ENCODE data around the gene TRIM56.
"Not testable (repeated sequence)": the region's sequence is repeated elsewhere in the genome, so short reads cannot be mapped to it uniquely, and the experiment has no call there.

The TRIM56 gene

DNA sequence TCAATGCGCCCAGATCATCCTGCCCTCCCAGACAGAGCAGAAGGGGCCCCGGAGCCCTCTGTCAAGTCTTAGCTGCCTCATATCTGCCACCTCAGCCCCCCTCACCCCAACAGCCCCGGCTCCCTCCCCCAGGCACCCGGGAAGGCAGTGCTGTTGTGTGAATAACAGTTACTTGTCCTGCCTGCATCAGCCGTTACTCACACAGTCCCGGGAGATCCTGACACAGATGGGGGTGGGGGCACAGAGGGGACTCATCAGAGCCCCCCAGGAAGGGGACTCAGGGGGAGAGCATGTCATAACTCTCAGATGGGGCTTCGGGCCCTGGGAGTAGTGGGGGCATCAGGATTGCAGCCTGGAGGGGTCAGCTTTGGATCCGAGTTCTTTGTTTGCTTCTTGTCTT is 29.2 kb downstream of the TRIM56 start:
- Histone ChIP-seq H3K9ac (ENCODE audit: low read length) (peak overlapping the region; percentile 40), H3K4me1 (ENCODE audit: control insufficient read depth, insufficient read depth, low read length) (peaks cover 22% of the 10 kb centered on the region), H3K4me3 (ENCODE audit: low read length) (no peak overlapping the region), H3K36me3 (ENCODE audit: control insufficient read depth, insufficient read depth, low read length, severe bottlenecking) (no peaks in the 10 kb centered on the region), H3K9me3 (ENCODE audit: control insufficient read depth, low read length) (no peaks in the 10 kb centered on the region), H3K27me3 (replicated peaks; ENCODE audit: control insufficient read depth, insufficient read depth, low read length) (no peaks in the 10 kb centered on the region)
- no peak for DNase-seq (ENCODE audit: low read depth)

DNA sequence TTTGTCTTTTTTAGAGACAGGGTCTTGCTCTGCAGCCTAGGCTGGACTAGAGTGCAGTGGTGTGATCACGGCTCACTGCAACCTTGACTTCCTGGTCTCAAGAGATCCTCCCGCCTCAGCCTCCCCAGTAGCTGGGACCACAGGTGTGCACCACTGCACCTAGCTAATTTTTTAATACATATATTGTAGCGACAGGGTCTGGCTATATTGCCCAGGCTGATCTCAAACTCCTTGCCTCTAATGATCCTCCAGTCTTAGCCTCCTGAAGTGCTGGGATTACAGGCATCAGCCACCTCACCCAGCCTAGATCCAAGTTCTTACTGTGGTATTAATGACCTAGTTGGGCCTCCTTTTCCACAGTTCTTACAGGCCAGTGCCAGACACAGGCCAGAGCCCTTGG is 29.9 kb downstream of the TRIM56 start:
- no peak for DNase-seq (ENCODE audit: low read depth)
- Histone ChIP-seq H3K9ac (ENCODE audit: low read length) (no peak overlapping the region), H3K36me3 (ENCODE audit: control insufficient read depth, insufficient read depth, low read length, severe bottlenecking) (no peaks in the 10 kb centered on the region), H3K4me3 (ENCODE audit: low read length) (no peak overlapping the region), H3K27me3 (replicated peaks; ENCODE audit: control insufficient read depth, insufficient read depth, low read length) (no peaks in the 10 kb centered on the region), H3K4me1 (ENCODE audit: control insufficient read depth, insufficient read depth, low read length) (peaks cover 28% of the 10 kb centered on the region), H3K9me3 (ENCODE audit: control insufficient read depth, low read length) (no peaks in the 10 kb centered on the region)

DNA sequence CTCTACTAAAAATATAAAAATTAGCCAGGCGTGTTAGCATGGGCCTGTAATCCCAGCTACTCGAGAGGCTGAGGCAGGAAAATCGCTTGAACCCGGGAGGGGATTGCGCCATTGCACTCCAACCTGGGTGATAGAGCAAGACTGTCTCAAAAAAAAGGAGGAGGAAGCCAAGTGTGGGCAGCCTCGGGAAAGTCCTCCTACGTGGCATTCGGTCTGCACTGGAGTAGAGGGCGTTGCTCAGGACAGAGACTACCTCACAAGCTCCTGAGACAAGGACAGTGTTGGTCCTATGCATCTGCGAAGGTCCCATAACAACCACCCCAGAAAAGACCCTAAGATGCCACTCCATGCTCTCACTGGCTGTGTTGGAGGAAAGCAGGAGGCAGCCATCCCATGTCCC is 31.6 kb downstream of the TRIM56 start:
- DNase-seq (ENCODE audit: low read depth): no peak
- H3K9me3 ChIP-seq (ENCODE audit: control insufficient read depth, low read length): no peaks in the 10 kb centered on the region
- H3K9ac ChIP-seq (ENCODE audit: low read length): peak overlapping the region; percentile 78
- no peaks in the 10 kb centered on the region for H3K36me3 ChIP-seq (ENCODE audit: control insufficient read depth, insufficient read depth, low read length, severe bottlenecking)
- no peaks in the 10 kb centered on the region for H3K27me3 ChIP-seq (replicated peaks; ENCODE audit: control insufficient read depth, insufficient read depth, low read length)
- peaks cover 36% of the 10 kb centered on the region for H3K4me1 ChIP-seq (ENCODE audit: control insufficient read depth, insufficient read depth, low read length)
- no peak overlapping the region for H3K4me3 ChIP-seq (ENCODE audit: low read length)

DNA sequence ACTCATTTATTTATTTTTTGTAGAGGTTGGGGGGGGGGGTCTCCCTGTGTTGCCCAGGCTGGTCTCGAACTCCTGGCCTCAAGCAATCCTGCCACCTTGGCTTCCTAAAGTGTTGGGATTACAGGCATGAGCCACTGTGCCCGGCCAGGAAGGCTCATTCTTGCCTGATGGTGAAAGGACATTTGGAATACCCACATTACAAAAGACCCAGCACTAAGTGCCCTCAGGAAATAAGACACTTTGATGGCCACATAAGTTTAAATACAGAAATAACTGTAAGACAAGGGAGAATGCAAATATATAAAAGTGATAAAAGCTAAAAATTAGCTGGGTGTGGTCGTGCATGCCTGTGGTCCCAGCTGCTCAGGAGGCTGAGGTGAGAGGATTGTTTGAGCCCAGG is 33.6 kb downstream of the TRIM56 start:
- Histone ChIP-seq H3K9ac (ENCODE audit: low read length) (no peak overlapping the region), H3K27me3 (replicated peaks; ENCODE audit: control insufficient read depth, insufficient read depth, low read length) (no peaks in the 10 kb centered on the region), H3K4me3 (ENCODE audit: low read length) (no peak overlapping the region), H3K36me3 (ENCODE audit: control insufficient read depth, insufficient read depth, low read length, severe bottlenecking) (no peaks in the 10 kb centered on the region), H3K4me1 (ENCODE audit: control insufficient read depth, insufficient read depth, low read length) (peaks cover 50% of the 10 kb centered on the region), H3K9me3 (ENCODE audit: control insufficient read depth, low read length) (no peaks in the 10 kb centered on the region)
- DNase-seq (ENCODE audit: low read depth): no peak

DNA sequence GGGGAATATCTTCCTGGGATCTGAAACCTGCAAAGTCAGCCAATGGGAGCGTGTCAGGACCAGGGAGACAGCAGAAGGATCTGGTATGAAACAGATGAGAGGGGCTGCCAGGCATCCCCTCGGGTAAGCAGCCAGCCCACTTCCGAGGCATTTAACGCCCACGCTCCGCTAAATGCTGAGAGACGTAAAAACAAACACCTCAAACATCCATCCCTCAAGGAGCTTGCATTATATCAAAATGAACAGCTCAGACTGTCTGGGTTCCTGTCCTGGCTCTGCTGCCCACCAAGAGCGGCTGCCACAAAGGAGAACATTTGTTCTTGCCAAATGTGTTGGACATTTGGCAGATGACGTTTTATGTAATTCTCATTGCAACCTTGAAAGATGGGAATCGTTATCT is 34.6 kb downstream of the TRIM56 start:
- Histone ChIP-seq H3K9ac (ENCODE audit: low read length) (peak overlapping the region; percentile 39), H3K9me3 (ENCODE audit: control insufficient read depth, low read length) (no peaks in the 10 kb centered on the region), H3K36me3 (ENCODE audit: control insufficient read depth, insufficient read depth, low read length, severe bottlenecking) (no peaks in the 10 kb centered on the region), H3K27me3 (replicated peaks; ENCODE audit: control insufficient read depth, insufficient read depth, low read length) (no peaks in the 10 kb centered on the region), H3K4me1 (ENCODE audit: control insufficient read depth, insufficient read depth, low read length) (peaks cover 53% of the 10 kb centered on the region), H3K4me3 (ENCODE audit: low read length) (no peak overlapping the region)
- DNase-seq (ENCODE audit: low read depth): no peak

DNA sequence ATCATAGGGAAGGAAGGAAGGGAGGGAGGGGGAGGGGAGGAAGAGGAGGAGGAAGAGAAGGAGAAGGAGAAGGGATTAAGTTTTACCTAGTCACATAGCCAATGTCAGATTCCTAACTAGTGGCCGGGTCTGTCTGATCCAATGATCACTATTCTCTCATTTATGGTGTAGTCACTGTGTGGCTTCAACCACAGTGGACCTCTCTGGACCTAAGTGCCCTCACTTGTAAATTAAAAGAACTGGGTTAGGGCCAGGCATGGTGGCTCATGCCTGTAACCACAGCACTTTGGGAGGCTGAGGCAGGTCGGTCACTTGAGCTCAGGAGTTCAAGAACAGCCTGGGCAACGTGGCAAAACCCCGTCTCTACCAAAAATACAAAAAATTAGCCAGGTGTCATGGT is 35.0 kb downstream of the TRIM56 start:
- H3K27me3 ChIP-seq (replicated peaks; ENCODE audit: control insufficient read depth, insufficient read depth, low read length): no peaks in the 10 kb centered on the region
- no peak for DNase-seq (ENCODE audit: low read depth)
- no peaks in the 10 kb centered on the region for H3K36me3 ChIP-seq (ENCODE audit: control insufficient read depth, insufficient read depth, low read length, severe bottlenecking)
- H3K9me3 ChIP-seq (ENCODE audit: control insufficient read depth, low read length): no peaks in the 10 kb centered on the region
- H3K4me3 ChIP-seq (ENCODE audit: low read length): no peak overlapping the region
- peaks cover 55% of the 10 kb centered on the region for H3K4me1 ChIP-seq (ENCODE audit: control insufficient read depth, insufficient read depth, low read length)
- H3K9ac ChIP-seq (ENCODE audit: low read length): peak overlapping the region; percentile 39

DNA sequence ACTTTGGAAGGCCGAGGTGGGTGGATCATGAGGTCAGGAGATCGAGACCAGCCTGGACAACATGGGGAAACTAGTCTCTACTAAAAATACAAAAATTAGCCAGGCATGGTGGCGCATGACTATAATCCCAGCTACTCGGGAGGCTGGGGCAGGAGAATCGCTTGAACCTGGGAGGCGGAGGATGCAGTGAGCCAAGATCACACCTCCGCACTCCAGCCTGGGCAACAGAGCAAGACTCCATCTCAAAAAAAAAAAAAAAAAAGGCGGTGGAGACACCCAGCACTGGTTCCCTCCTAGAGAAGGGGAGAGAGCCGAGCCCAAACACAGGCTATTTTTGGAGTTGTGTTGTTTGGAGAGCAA is 36.3 kb downstream of the TRIM56 start:
- H3K4me3 ChIP-seq (ENCODE audit: low read length): peak overlapping the region; percentile 70
- H3K4me1 ChIP-seq (ENCODE audit: control insufficient read depth, insufficient read depth, low read length): peaks cover 63% of the 10 kb centered on the region
- H3K36me3 ChIP-seq (ENCODE audit: control insufficient read depth, insufficient read depth, low read length, severe bottlenecking); H3K27me3 ChIP-seq (replicated peaks; ENCODE audit: control insufficient read depth, insufficient read depth, low read length); H3K9me3 ChIP-seq (ENCODE audit: control insufficient read depth, low read length); DNase-seq (ENCODE audit: low read depth): not testable (repeated sequence)
- H3K9ac ChIP-seq (ENCODE audit: low read length): peak overlapping the region; percentile 83

DNA sequence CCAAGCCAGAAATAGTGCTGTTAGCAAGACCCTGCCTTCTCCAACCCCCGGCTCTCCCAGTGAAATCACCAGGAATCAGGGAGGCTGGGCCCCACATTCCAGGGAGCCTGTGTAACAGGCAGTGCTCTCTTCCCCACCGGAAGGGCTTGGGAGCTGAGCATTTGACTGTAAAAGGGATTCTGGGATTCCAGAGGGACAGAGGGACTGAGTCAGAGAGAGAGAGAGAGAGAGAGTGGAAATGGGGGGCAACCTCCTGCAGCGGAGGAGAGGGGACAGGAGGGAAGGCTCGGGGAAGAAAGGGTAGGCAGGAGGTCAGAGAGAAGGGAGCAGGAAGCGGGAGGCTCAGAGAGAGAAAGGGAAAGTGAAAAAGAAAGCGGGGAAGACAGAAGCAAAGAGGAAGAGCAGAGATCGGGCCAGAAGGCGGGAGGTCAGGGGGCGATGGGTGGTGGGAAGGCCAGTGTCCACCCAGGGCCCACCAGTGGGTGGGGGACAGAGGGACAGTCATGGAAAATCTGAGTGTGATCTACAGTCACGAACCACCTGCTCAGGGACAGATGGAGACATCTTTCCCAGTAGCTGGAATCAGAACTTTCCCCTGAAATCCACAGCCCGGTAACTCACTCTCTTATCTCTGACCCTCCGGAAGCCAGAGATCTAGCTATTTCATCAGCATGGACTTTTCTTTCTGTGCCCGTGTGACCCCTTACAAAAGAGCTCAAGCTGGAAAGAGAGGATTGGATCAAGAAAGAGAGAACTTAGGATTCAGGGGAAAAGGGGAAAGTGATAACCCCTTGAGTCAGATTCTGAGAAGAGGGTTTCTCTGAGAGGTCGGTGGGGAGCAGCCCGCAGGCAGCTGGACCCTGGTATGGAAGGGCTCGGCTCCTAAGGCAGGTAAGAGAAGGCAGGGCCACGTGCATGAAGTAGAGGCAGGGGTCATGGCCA is 37.0 kb downstream of the TRIM56 start:
- Histone ChIP-seq H3K9ac (ENCODE audit: low read length) (peak overlapping the region; percentile 83), H3K4me1 (ENCODE audit: control insufficient read depth, insufficient read depth, low read length) (peaks cover 59% of the 10 kb centered on the region), H3K36me3 (ENCODE audit: control insufficient read depth, insufficient read depth, low read length, severe bottlenecking) (no peaks in the 10 kb centered on the region), H3K9me3 (ENCODE audit: control insufficient read depth, low read length) (no peaks in the 10 kb centered on the region), H3K4me3 (ENCODE audit: low read length) (peak overlapping the region; percentile 70), H3K27me3 (replicated peaks; ENCODE audit: control insufficient read depth, insufficient read depth, low read length) (no peaks in the 10 kb centered on the region)
- DNase-seq (ENCODE audit: low read depth): peak; percentile 97

DNA sequence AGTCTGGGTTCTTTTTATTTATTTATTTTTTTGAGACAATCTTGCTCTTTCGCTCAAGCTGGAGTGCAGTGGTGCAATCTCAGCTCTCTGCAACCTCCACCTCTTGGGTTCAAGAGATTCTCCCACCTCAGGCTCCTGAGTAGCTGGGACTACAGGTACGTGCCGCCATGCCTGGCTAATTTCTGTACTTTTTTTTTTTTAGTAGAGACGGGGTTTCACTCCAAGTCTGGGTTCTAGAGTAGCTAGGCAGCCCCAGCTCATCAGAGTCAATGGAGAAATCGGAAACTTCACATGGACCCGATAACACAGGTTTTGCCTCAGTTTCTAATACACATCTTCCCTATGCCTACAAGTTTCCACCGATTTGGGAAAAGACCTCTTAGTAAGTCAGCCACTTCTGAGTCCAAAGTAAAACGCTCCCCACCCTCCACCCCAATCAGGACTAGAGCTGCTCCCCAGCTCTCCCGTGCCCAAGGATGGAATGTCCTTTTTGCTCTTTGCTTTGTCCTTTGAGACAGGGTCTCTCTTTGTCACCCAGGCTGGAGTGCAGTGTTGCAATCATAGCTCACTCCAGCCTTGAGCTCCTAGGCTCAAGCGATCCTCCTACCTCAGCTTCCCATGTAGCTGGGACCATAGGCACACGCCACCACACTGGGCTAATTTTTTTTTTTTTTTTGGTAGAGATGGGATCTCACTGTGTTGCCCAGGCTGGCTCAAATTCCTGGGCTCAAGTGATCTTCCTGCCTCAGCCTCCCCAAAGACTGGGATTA is 37.8 kb downstream of the TRIM56 start:
- Histone ChIP-seq H3K27me3 (replicated peaks; ENCODE audit: control insufficient read depth, insufficient read depth, low read length) (no peaks in the 10 kb centered on the region), H3K9ac (ENCODE audit: low read length) (peak overlapping the region; percentile 83), H3K36me3 (ENCODE audit: control insufficient read depth, insufficient read depth, low read length, severe bottlenecking) (no peaks in the 10 kb centered on the region), H3K4me1 (ENCODE audit: control insufficient read depth, insufficient read depth, low read length) (peaks cover 55% of the 10 kb centered on the region), H3K9me3 (ENCODE audit: control insufficient read depth, low read length) (no peaks in the 10 kb centered on the region), H3K4me3 (ENCODE audit: low read length) (peak overlapping the region; percentile 70)
- no peak for DNase-seq (ENCODE audit: low read depth)

DNA sequence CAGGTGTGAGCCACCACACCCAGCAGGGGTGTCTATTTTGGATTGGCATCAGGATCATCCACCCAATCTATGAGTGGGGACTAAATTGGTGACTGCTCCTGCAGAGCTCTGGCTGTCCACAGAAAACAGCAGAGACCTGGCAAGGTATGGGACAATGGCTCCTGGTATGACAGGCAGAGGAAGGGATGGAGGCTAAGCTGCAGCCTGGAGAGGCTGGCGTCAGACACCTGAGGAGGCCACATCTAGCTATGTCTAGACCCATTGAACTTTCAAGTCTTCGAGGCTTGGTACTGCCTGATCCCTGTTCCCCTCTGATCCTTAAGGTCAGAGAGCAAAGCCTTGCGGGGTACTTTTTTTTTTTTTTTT is 38.4 kb downstream of the TRIM56 start:
- H3K9ac ChIP-seq (ENCODE audit: low read length): no peak overlapping the region
- H3K9me3 ChIP-seq (ENCODE audit: control insufficient read depth, low read length): no peaks in the 10 kb centered on the region
- peaks cover 58% of the 10 kb centered on the region for H3K4me1 ChIP-seq (ENCODE audit: control insufficient read depth, insufficient read depth, low read length)
- H3K36me3 ChIP-seq (ENCODE audit: control insufficient read depth, insufficient read depth, low read length, severe bottlenecking): peaks cover 5% of the 10 kb centered on the region
- H3K4me3 ChIP-seq (ENCODE audit: low read length): no peak overlapping the region
- H3K27me3 ChIP-seq (replicated peaks; ENCODE audit: control insufficient read depth, insufficient read depth, low read length): no peaks in the 10 kb centered on the region
- no peak for DNase-seq (ENCODE audit: low read depth)

DNA sequence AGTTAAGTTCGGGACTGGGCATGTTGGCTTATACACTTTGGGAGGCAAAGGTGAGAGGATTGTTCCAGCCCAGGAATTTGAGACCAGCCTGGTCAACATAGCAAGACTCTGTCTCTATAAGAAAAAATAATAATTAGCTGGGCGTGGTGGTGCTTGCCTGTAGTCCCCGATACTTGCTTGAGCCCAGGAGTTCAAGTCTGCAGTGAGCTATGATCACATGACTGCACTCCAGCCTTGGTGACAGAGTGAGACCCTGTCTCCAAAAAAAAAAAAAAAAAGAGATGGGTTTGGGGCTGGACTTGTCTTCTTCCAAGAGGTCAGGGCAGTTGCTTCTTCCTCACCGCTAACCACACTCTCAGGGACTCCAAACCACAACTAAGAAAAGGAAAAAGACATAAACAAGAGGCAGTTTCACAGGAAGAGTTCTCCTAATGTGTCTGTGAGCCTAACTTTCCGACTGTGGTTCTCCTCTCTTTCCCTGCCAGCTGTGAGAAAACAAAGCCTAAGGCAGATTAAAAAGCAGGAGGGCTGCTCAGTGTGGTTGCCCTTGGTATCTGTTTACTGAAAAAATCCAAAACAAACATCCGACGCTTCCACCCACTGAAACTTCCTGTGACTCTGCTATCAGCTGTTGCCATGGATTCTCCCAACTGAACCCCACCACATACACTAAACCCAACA is 39.2 kb downstream of the TRIM56 start:
- H3K9ac ChIP-seq (ENCODE audit: low read length): peak overlapping the region; percentile 59
- no peaks in the 10 kb centered on the region for H3K27me3 ChIP-seq (replicated peaks; ENCODE audit: control insufficient read depth, insufficient read depth, low read length)
- peaks cover 6% of the 10 kb centered on the region for H3K36me3 ChIP-seq (ENCODE audit: control insufficient read depth, insufficient read depth, low read length, severe bottlenecking)
- no peaks in the 10 kb centered on the region for H3K9me3 ChIP-seq (ENCODE audit: control insufficient read depth, low read length)
- H3K4me1 ChIP-seq (ENCODE audit: control insufficient read depth, insufficient read depth, low read length): peaks cover 57% of the 10 kb centered on the region
- no peak overlapping the region for H3K4me3 ChIP-seq (ENCODE audit: low read length)
- peak; percentile 88 for DNase-seq (ENCODE audit: low read depth)

Measured in adipocyte (in vitro differentiated cells).